Measurements from ENCODE around the gene ABCA12. TPM values are rescaled to one million over a fixed set of nuclear protein-coding genes. Genes with fewer than 3 reads are reported as not detected.

Gene ABCA12
- total RNA-seq, 2 experiments from 2014 or later, result not detected

GRCh38 chr2:215141706-215142105 is 3.3 kb upstream of the ABCA12 start:
- POLR2A ChIA-PET, result no interaction called here
- H3K36me3 Mint-ChIP-seq (ENCODE audit: low read depth), result no peaks in the 10 kb centered on the region
- Histone ChIP-seq H3K27ac (ENCODE audit: low read depth in 1 of 2, low read length in 2 of 2) (no peak overlapping the region), H3K9me3 (ENCODE audit: control insufficient read depth in 1 of 2, insufficient read depth in 1 of 2, low read length in 2 of 2) (no peaks in the 10 kb centered on the region), H3K27me3 (ENCODE audit: control insufficient read depth in 1 of 2, insufficient read depth in 2 of 2, low read length in 2 of 2) (no peaks in the 10 kb centered on the region), H3K4me3 (ENCODE audit: low read length) (no peak overlapping the region), H3K4me1 (ENCODE audit: insufficient read depth, low read length) (no peaks in the 10 kb centered on the region), H3K36me3 (ENCODE audit: insufficient read depth, low read length) (no peaks in the 10 kb centered on the region)
- no peaks in the 10 kb centered on the region for H3K4me1 Mint-ChIP-seq (ENCODE audit: low read depth)
- no peaks in the 10 kb centered on the region for H3K9me3 Mint-ChIP-seq
- DNase-seq (no peak), ATAC-seq (ENCODE audit: poor library complexity) (no peak)
- CTCF ChIA-PET, result no interaction called here
- no peak for TF ChIP-seq CTCF (IDR thresholded peaks at IDR 0.05)
- H3K27me3 Mint-ChIP-seq, result peaks cover 21% of the 10 kb centered on the region
- H3K27ac Mint-ChIP-seq, result no peak overlapping the region
- intact Hi-C loops (cut with DNase I, micrococcal nuclease), result no loop called here
- H3K4me3 Mint-ChIP-seq, result no peak overlapping the region

GRCh38 chr2:215140166-215140707 is 1.8 kb upstream of the ABCA12 start:
- Histone ChIP-seq H3K4me3 (ENCODE audit: low read length) (no peak overlapping the region), H3K36me3 (ENCODE audit: insufficient read depth, low read length) (no peaks in the 10 kb centered on the region), H3K27ac (ENCODE audit: low read depth in 1 of 2, low read length in 2 of 2) (no peak overlapping the region), H3K27me3 (ENCODE audit: control insufficient read depth in 1 of 2, insufficient read depth in 2 of 2, low read length in 2 of 2) (no peaks in the 10 kb centered on the region), H3K9me3 (ENCODE audit: control insufficient read depth in 1 of 2, insufficient read depth in 1 of 2, low read length in 2 of 2) (no peaks in the 10 kb centered on the region), H3K4me1 (ENCODE audit: insufficient read depth, low read length) (no peaks in the 10 kb centered on the region)
- intact Hi-C loops (cut with DNase I, micrococcal nuclease), result no loop called here
- DNase-seq (no peak), ATAC-seq (ENCODE audit: poor library complexity) (no peak)
- no peaks in the 10 kb centered on the region for H3K4me1 Mint-ChIP-seq (ENCODE audit: low read depth)
- no peaks in the 10 kb centered on the region for H3K9me3 Mint-ChIP-seq
- ChIA-PET CTCF (no interaction called here), POLR2A (no interaction called here)
- no peak for TF ChIP-seq CTCF (IDR thresholded peaks at IDR 0.05)
- peaks cover 28% of the 10 kb centered on the region for H3K27me3 Mint-ChIP-seq
- no peak overlapping the region for H3K27ac Mint-ChIP-seq
- no peaks in the 10 kb centered on the region for H3K36me3 Mint-ChIP-seq (ENCODE audit: low read depth)
- H3K4me3 Mint-ChIP-seq, result no peak overlapping the region

GRCh38 chr2:215137741-215138340 is 585 bp downstream of the ABCA12 start:
- intact Hi-C loops (cut with DNase I, micrococcal nuclease), result no loop called here
- peaks cover 24% of the 10 kb centered on the region for H3K27me3 Mint-ChIP-seq
- H3K9me3 ChIP-seq (ENCODE audit: control insufficient read depth in 1 of 2, insufficient read depth in 1 of 2, low read length in 2 of 2), result no peaks in the 10 kb centered on the region
- CTCF ChIA-PET, result no interaction called here
- H3K4me1 Mint-ChIP-seq (ENCODE audit: low read depth), result no peaks in the 10 kb centered on the region
- ATAC-seq (ENCODE audit: poor library complexity) (no peak), DNase-seq (no peak)
- no peaks in the 10 kb centered on the region for H3K36me3 ChIP-seq (ENCODE audit: insufficient read depth, low read length)
- H3K9me3 Mint-ChIP-seq, result no peaks in the 10 kb centered on the region
- no peaks in the 10 kb centered on the region for H3K27me3 ChIP-seq (ENCODE audit: control insufficient read depth in 1 of 2, insufficient read depth in 2 of 2, low read length in 2 of 2)
- no peaks in the 10 kb centered on the region for H3K4me1 ChIP-seq (ENCODE audit: insufficient read depth, low read length)
- POLR2A ChIA-PET, result no interaction called here
- no peaks in the 10 kb centered on the region for H3K36me3 Mint-ChIP-seq (ENCODE audit: low read depth)
- no peak overlapping the region for H3K4me3 ChIP-seq (ENCODE audit: low read length)
- no peak overlapping the region for H3K27ac Mint-ChIP-seq
- H3K4me3 Mint-ChIP-seq, result no peak overlapping the region
- TF ChIP-seq CTCF (IDR thresholded peaks at IDR 0.05), result no peak
- H3K27ac ChIP-seq (ENCODE audit: low read depth in 1 of 2, low read length in 2 of 2), result no peak overlapping the region
